WI38 (cell line): ENCODE data around the gene SIPA1L3.
"Not testable (repeated sequence)": the region's sequence is repeated elsewhere in the genome, so short reads cannot be mapped to it uniquely, and the experiment has no call there.

Experiments used
- H3K4me3 ChIP-seq: 2 replicates; pipeline ENCODE4 v1.5.1; 2011; ENCODE audit warnings: low read depth, mild to moderate bottlenecking, control low read depth, low read length
- TF ChIP-seq, protein P1 (sequence below): IDR thresholded peaks from 2 replicates; pipeline ENCODE4 v1.5.1; 2012; ENCODE audit warnings: low read depth, mild to moderate bottlenecking, control low read depth, low read length

Gene SIPA1L3

DNA sequence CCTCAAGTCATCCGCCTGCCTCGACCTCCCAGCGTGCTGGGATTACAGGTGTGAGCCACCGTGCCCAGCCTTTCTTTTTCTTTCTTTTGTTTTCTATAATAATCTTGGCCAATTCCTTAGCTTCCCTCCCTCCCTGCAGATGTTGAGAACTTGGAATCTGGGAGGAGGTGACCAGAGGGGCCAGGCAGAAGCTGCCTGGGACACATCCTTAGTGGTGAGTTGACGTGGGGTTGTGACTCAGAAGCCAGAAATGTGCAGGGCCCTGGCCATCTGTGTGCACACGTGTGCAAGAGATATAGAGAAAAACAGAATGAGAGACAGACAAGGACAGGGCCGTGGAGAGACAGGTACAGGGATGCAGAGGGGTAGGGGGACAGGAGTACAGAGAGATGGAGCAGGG lies 154.3 kb downstream of the SIPA1L3 start:
- H3K4me3 ChIP-seq, result no peak overlapping the region
- TF ChIP-seq, protein P1, sequence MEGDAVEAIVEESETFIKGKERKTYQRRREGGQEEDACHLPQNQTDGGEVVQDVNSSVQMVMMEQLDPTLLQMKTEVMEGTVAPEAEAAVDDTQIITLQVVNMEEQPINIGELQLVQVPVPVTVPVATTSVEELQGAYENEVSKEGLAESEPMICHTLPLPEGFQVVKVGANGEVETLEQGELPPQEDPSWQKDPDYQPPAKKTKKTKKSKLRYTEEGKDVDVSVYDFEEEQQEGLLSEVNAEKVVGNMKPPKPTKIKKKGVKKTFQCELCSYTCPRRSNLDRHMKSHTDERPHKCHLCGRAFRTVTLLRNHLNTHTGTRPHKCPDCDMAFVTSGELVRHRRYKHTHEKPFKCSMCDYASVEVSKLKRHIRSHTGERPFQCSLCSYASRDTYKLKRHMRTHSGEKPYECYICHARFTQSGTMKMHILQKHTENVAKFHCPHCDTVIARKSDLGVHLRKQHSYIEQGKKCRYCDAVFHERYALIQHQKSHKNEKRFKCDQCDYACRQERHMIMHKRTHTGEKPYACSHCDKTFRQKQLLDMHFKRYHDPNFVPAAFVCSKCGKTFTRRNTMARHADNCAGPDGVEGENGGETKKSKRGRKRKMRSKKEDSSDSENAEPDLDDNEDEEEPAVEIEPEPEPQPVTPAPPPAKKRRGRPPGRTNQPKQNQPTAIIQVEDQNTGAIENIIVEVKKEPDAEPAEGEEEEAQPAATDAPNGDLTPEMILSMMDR, result no peak

- TF ChIP-seq, protein P1, result no peak
- H3K4me3 ChIP-seq, result no peak overlapping the region
Measured at GRCh38 chr19:38062959-38063761, 156.2 kb downstream of the SIPA1L3 start.

GRCh38 chr19:38063928-38064327 lies 156.9 kb downstream of the SIPA1L3 start:
- TF ChIP-seq, protein P1, result no peak

DNA sequence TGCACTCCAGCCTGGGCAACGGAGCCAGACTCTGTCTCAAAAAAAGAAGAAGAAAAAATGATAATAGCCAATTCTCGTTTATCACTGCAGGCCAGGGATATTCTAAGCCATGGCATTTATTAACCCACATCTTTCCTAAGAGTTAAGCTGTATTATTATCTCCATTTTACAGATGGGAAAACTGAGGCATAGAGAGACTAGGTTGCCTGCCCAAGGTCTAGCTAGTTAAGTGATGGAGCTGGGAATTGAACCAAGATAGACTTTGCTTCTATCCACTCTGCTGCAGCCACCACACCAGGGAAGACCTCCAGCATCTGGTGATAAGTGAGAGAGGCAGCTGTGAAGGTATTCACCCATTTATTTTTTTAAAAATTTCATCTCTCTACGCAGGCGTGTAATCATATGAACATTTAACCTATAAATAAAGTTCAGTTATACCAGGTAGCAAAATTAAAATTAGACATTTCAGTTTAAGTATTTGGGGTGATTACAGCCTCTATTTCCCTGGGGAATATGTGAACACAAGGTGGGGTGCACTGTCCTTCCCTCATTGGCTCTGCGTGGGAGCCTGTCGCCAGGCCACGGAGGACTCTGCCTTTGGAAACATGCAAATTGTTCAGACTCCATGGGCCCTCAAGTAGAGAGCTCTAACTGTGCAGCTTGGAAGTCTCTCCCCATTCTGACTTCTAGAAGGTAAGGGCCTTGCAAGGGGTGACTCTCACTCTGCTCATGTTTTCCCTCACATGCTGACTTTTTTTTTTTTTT lies 157.8 kb downstream of the SIPA1L3 start:
- no peak overlapping the region for H3K4me3 ChIP-seq
- TF ChIP-seq, protein P1, result no peak

More at GRCh38 chr19:38063928-38064327, 156.9 kb downstream of the SIPA1L3 start:
- no peak overlapping the region for H3K4me3 ChIP-seq

DNA sequence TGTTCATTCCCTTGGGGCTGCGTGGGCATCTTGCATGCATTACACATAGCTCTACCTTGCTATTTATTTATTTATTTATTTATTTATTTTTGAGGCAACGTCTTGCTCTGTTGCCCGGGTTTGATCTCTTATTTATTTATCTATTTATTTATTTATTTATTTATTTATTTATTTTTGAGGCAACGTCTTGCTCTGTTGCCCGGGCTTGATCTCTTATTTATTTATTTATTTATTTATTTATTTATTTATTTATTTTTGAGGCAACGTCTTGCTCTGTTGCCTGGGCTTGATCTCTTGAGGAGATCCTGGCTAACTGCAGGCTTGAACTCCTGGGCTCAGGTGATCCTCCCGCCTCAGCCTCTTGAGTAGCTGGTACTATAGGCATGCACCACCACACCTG lies 158.8 kb downstream of the SIPA1L3 start:
- not testable (repeated sequence) for H3K4me3 ChIP-seq

DNA sequence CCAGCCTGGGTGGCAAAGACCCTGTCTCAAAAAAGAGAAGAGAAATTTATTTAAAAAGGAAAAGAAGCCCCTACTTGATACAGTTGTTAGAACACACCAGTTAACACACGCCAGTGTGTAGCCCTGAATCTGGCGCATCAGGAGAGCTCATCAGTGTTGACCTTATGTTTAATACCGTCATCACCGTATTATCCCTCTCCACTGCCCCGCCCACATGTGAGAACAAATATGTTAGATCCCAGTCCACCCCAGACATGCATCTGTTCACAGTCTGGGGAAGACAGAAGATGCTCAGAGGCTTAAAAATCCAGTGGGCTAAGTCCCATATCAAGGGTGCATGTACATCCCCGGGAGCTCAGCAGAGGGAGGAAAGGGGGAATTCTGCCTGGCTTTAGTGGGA lies 161.8 kb downstream of the SIPA1L3 start:
- TF ChIP-seq, protein P1, result no peak

GRCh38 chr19:38070573-38070972 lies 163.6 kb downstream of the SIPA1L3 start:
- H3K4me3 ChIP-seq, result no peak overlapping the region
- TF ChIP-seq, protein P1, result no peak

More for the DNA sequence above, 161.8 kb downstream of the SIPA1L3 start:
- H3K4me3 ChIP-seq, result no peak overlapping the region

DNA sequence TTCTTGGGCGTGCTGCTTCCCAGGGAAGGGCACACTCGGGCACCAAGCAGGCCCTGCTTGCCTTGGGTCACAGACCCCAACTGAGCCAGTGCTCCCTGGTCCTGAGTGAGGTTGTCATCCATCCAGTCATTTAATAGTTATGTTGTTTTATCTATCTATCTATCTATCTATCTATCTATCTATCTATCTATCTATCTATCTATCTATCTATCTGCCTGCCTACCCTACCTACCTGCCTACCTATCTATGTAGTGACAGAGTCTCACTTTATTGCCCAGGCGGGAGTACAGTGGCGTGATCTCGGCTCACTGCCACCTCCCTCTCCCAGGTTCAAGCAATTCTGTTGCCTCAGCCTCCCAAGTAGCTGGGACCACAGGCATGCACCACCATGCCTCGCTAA lies 164.0 kb downstream of the SIPA1L3 start:
- H3K4me3 ChIP-seq, result not testable (repeated sequence)
